ENCODE data around the gene PLCL1. TPM values are rescaled to one million over a fixed set of nuclear protein-coding genes. Genes with fewer than 3 reads are reported as not detected.

The PLCL1 gene
- total and polyA plus RNA-seq, 10 of the 15 experiments (the other 5 are each of a cell fraction or from before 2014, with no cell fraction given), result 0.03 to 1.5 (median 0.22) TPM

DNA sequence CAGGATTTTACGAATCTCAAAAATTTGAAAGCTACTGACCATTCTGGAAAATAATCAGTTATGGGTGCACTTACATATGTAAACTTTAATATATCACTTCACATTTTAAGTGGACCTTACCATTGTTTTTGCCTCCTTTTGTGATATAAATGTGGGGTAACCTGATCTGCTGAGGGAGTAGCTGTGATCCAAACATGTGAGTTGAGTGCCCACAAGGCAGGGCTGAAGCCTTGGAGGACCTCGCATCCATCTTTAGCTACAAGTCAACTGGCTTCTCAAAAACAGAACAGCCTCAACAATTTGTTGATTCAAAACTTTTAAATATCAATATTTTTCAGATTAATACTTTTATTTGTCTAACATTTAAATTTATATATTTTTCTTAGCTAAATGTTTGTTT, 178.2 kb downstream of the PLCL1 start:
- Histone ChIP-seq H3K4me1 (ENCODE audit: control insufficient read depth, insufficient read depth, low read length) (peaks cover 5% of the 10 kb centered on the region), H3K4me3 (no peak overlapping the region), H3K36me3 (ENCODE audit: control insufficient read depth in 2 of 2, insufficient read depth in 2 of 2, low read length in 1 of 2) (no peaks in the 10 kb centered on the region), H3K9me3 (replicated peaks; ENCODE audit: control insufficient read depth, insufficient read depth, low read length) (no peaks in the 10 kb centered on the region), H3K79me2 (ENCODE audit: control insufficient read depth, insufficient read depth, low read length) (no peaks in the 10 kb centered on the region), H4K20me1 (ENCODE audit: control insufficient read depth, insufficient read depth) (no peaks in the 10 kb centered on the region), H3K27ac (ENCODE audit: control insufficient read depth, insufficient read depth) (no peak overlapping the region), H3K9ac (ENCODE audit: control insufficient read depth, insufficient read depth, low read length) (no peak overlapping the region), H3K4me2 (ENCODE audit: control insufficient read depth, insufficient read depth) (no peak overlapping the region), H2AFZ (ENCODE audit: control insufficient read depth, low read depth, low read length) (no peak overlapping the region), H3K27me3 (replicated peaks in 1 of 2; ENCODE audit: control insufficient read depth in 2 of 2, insufficient read depth in 2 of 2, low read length in 1 of 2) (no peaks in the 10 kb centered on the region)
- DNase-seq (ENCODE audit: low read depth, low spot score) (no peak), ATAC-seq (no peak), FAIRE-seq (no peak)
- CTCF ChIA-PET, result interaction anchor here (0.8 to 2.1 kb wide), 4 partner anchors 22 to 145 kb away, joined by 3 to 6 read pairs (median 4); no protein-coding TSS in a partner anchor
- TF ChIP-seq, protein P1, sequence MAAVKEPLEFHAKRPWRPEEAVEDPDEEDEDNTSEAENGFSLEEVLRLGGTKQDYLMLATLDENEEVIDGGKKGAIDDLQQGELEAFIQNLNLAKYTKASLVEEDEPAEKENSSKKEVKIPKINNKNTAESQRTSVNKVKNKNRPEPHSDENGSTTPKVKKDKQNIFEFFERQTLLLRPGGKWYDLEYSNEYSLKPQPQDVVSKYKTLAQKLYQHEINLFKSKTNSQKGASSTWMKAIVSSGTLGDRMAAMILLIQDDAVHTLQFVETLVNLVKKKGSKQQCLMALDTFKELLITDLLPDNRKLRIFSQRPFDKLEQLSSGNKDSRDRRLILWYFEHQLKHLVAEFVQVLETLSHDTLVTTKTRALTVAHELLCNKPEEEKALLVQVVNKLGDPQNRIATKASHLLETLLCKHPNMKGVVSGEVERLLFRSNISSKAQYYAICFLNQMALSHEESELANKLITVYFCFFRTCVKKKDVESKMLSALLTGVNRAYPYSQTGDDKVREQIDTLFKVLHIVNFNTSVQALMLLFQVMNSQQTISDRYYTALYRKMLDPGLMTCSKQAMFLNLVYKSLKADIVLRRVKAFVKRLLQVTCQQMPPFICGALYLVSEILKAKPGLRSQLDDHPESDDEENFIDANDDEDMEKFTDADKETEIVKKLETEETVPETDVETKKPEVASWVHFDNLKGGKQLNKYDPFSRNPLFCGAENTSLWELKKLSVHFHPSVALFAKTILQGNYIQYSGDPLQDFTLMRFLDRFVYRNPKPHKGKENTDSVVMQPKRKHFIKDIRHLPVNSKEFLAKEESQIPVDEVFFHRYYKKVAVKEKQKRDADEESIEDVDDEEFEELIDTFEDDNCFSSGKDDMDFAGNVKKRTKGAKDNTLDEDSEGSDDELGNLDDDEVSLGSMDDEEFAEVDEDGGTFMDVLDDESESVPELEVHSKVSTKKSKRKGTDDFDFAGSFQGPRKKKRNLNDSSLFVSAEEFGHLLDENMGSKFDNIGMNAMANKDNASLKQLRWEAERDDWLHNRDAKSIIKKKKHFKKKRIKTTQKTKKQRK (IDR thresholded peaks at IDR 0.05; ENCODE audit: low read depth, low read length), result no peak
- no peak for TF ChIP-seq POLR2AphosphoS2 (IDR thresholded peaks at IDR 0.05; ENCODE audit: low read depth, low read length)
- TF ChIP-seq, protein P2, sequence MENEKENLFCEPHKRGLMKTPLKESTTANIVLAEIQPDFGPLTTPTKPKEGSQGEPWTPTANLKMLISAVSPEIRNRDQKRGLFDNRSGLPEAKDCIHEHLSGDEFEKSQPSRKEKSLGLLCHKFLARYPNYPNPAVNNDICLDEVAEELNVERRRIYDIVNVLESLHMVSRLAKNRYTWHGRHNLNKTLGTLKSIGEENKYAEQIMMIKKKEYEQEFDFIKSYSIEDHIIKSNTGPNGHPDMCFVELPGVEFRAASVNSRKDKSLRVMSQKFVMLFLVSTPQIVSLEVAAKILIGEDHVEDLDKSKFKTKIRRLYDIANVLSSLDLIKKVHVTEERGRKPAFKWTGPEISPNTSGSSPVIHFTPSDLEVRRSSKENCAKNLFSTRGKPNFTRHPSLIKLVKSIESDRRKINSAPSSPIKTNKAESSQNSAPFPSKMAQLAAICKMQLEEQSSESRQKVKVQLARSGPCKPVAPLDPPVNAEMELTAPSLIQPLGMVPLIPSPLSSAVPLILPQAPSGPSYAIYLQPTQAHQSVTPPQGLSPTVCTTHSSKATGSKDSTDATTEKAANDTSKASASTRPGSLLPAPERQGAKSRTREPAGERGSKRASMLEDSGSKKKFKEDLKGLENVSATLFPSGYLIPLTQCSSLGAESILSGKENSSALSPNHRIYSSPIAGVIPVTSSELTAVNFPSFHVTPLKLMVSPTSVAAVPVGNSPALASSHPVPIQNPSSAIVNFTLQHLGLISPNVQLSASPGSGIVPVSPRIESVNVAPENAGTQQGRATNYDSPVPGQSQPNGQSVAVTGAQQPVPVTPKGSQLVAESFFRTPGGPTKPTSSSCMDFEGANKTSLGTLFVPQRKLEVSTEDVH (IDR thresholded peaks at IDR 0.05; ENCODE audit: low read depth, partially characterized antibody), result no peak
- TF ChIP-seq, protein P3, sequence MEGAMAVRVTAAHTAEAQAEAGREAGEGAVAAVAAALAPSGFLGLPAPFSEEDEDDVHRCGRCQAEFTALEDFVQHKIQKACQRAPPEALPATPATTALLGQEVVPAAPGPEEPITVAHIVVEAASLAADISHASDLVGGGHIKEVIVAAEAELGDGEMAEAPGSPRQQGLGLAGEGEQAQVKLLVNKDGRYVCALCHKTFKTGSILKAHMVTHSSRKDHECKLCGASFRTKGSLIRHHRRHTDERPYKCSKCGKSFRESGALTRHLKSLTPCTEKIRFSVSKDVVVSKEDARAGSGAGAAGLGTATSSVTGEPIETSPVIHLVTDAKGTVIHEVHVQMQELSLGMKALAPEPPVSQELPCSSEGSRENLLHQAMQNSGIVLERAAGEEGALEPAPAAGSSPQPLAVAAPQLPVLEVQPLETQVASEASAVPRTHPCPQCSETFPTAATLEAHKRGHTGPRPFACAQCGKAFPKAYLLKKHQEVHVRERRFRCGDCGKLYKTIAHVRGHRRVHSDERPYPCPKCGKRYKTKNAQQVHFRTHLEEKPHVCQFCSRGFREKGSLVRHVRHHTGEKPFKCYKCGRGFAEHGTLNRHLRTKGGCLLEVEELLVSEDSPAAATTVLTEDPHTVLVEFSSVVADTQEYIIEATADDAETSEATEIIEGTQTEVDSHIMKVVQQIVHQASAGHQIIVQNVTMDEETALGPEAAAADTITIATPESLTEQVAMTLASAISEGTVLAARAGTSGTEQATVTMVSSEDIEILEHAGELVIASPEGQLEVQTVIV (IDR thresholded peaks at IDR 0.05; ENCODE audit: borderline replicate concordance, partially characterized antibody), result no peak
- TF ChIP-seq, protein P4, sequence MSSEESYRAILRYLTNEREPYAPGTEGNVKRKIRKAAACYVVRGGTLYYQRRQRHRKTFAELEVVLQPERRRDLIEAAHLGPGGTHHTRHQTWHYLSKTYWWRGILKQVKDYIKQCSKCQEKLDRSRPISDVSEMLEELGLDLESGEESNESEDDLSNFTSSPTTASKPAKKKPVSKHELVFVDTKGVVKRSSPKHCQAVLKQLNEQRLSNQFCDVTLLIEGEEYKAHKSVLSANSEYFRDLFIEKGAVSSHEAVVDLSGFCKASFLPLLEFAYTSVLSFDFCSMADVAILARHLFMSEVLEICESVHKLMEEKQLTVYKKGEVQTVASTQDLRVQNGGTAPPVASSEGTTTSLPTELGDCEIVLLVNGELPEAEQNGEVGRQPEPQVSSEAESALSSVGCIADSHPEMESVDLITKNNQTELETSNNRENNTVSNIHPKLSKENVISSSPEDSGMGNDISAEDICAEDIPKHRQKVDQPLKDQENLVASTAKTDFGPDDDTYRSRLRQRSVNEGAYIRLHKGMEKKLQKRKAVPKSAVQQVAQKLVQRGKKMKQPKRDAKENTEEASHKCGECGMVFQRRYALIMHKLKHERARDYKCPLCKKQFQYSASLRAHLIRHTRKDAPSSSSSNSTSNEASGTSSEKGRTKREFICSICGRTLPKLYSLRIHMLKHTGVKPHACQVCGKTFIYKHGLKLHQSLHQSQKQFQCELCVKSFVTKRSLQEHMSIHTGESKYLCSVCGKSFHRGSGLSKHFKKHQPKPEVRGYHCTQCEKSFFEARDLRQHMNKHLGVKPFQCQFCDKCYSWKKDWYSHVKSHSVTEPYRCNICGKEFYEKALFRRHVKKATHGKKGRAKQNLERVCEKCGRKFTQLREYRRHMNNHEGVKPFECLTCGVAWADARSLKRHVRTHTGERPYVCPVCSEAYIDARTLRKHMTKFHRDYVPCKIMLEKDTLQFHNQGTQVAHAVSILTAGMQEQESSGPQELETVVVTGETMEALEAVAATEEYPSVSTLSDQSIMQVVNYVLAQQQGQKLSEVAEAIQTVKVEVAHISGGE (CRISPR knock-in tag; IDR thresholded peaks at IDR 0.05), result no peak
- no peak for TF ChIP-seq NRF1 (conservative IDR thresholded peaks at IDR 0.05; ENCODE audit: low read depth, low read length)
- no peak for TF ChIP-seq FOXM1 (IDR thresholded peaks at IDR 0.05; ENCODE audit: low read depth, low read length)
- POLR2A ChIA-PET, result interaction anchor here (0.7 to 0.8 kb wide), 4 partner anchors 21 to 467 kb away, joined by 3 to 10 read pairs (median 6); partner anchors contain the start of gene MOB4
- SMC1A ChIA-PET (ENCODE audit: uncharacterized antibody, unreplicated experiment), result interaction anchor here (0.8 to 14.3 kb wide), 10 partner anchors 8 to 145 kb away, joined by 3 to 168 read pairs (median 4); no protein-coding TSS in a partner anchor
- intact Hi-C loops (cut with micrococcal nuclease; ENCODE audit: unreplicated experiment), result no loop called here
- RAD21 ChIA-PET (ENCODE audit: unreplicated experiment), result interaction anchor here (0.7 to 3.9 kb wide), 4 partner anchors 23 to 596 kb away, joined by 3 to 25 read pairs (median 5); no protein-coding TSS in a partner anchor
- no TSS peak for BruUV-seq (replicated peaks)
- 49% methylated on average over 2 of the region's 2 CpGs for WGBS (ENCODE audit: insufficient coverage, insufficient replicate concordance, low lambda C conversion rate, missing lambda C conversion rate)
- in situ Hi-C loops (cut with MboI), result no loop called here
